Calu3 (cell line): ENCODE results near the gene COL7A1. TPM values are rescaled to one million over a fixed set of nuclear protein-coding genes. Genes with fewer than 3 reads are reported as not detected.
"Not testable (repeated sequence)": the region's sequence is repeated elsewhere in the genome, so short reads cannot be mapped to it uniquely, and the experiment has no call there.

Source experiments
- BruUV-seq: library from RNA; stranded (reverse); fragments of 400-500 nt; replicated peaks from 2 replicates; lab custom pipeline; 2021; lab: Mats Ljungman, UMichigan
- CTCF ChIA-PET: fragments of 300-600 bp; sonication (Branson Sonifier 250); formaldehyde crosslinking; loops from one replicate; lab custom pipeline; 2022; ENCODE audit warnings: antibody characterized with exemption; lab: Charles Lee
- DNase-seq: peaks from one replicate; pipeline ENCODE4 v3.0.0; 2022
- H3K27ac Mint-ChIP-seq: one replicate; pipeline ENCODE4 v1.8.0; 2022; ENCODE audit warnings: mixed read lengths; ENCODE audit not compliant: unreplicated experiment
- H3K27me3 Mint-ChIP-seq: one replicate; pipeline ENCODE4 v1.8.0; 2022; ENCODE audit warnings: mixed read lengths; ENCODE audit not compliant: unreplicated experiment
- H3K36me3 Mint-ChIP-seq: one replicate; pipeline ENCODE4 v1.8.0; 2022; ENCODE audit warnings: mild to moderate bottlenecking, moderate library complexity, mixed read lengths; ENCODE audit not compliant: insufficient read depth, unreplicated experiment
- H3K4me1 Mint-ChIP-seq: one replicate; pipeline ENCODE4 v1.8.0; 2022; ENCODE audit warnings: mild to moderate bottlenecking, low read depth, mixed read lengths; ENCODE audit not compliant: unreplicated experiment
- H3K4me3 Mint-ChIP-seq: one replicate; pipeline ENCODE4 v1.8.0; 2022; ENCODE audit warnings: mild to moderate bottlenecking, low read depth, moderate library complexity, mixed read lengths; ENCODE audit not compliant: unreplicated experiment
- H3K9me3 Mint-ChIP-seq: one replicate; pipeline ENCODE4 v1.8.0; 2022; ENCODE audit warnings: low read depth, mixed read lengths; ENCODE audit not compliant: unreplicated experiment
- CTCF ChIP-seq: fragments of 200-600 bp; IDR thresholded peaks from one replicate; pipeline ENCODE4 v1.8.0; 2022; ENCODE audit warnings: antibody characterized with exemption; ENCODE audit not compliant: unreplicated experiment
- intact Hi-C: fragments of 100-400 bp; cut with micrococcal nuclease; formaldehyde crosslinking; loops from one replicate; pipeline ENCODE4 v1.10.0; 2022; ENCODE audit not compliant: unreplicated experiment
- total RNA-seq: library from RNA; stranded (reverse); gene quantifications from 2 replicates; pipeline ENCODE4 v1.2.3, GENCODE V29; 2022

Gene COL7A1
- total RNA-seq, 1 experiment from 2014 or later, result 13.9 TPM

- H3K9me3 Mint-ChIP-seq, result no peaks in the 10 kb centered on the region
- no peaks in the 10 kb centered on the region for H3K27me3 Mint-ChIP-seq
- H3K4me1 Mint-ChIP-seq, result peaks cover 15% of the 10 kb centered on the region
- intact Hi-C loops, result no loop called here
- H3K36me3 Mint-ChIP-seq, result peaks cover 17% of the 10 kb centered on the region
- H3K4me3 Mint-ChIP-seq, result no peak overlapping the region
- CTCF ChIA-PET, result interaction anchor here (0.7 kb wide), 3 partner anchors 58 to 1409 kb away, joined by 3 to 4 read pairs (median 3); no protein-coding TSS in a partner anchor
- TSS peak; percentile 52 for BruUV-seq
- no peak for DNase-seq
- TF ChIP-seq CTCF, result no peak
- no peak overlapping the region for H3K27ac Mint-ChIP-seq
Observed at GRCh38 chr3:48553886-48554845, 41.0 kb downstream of the COL7A1 start.

GRCh38 chr3:48553361-48553760, 41.8 kb downstream of the COL7A1 start:
- Mint-ChIP-seq H3K36me3 (peaks cover 17% of the 10 kb centered on the region), H3K9me3 (no peaks in the 10 kb centered on the region), H3K4me3 (no peak overlapping the region), H3K27me3 (no peaks in the 10 kb centered on the region), H3K27ac (no peak overlapping the region), H3K4me1 (peaks cover 7% of the 10 kb centered on the region)
- no peak for DNase-seq
- CTCF ChIA-PET, result interaction anchor here (0.5 to 0.7 kb wide), 4 partner anchors 49 to 1408 kb away, joined by 3 to 7 read pairs (median 4); no protein-coding TSS in a partner anchor
- TF ChIP-seq CTCF, result no peak
- no TSS peak for BruUV-seq
- intact Hi-C loops, result no loop called here

GRCh38 chr3:48552111-48552951, 42.8 kb downstream of the COL7A1 start:
- no TSS peak for BruUV-seq
- Mint-ChIP-seq H3K27ac (no peak overlapping the region), H3K4me3 (no peak overlapping the region), H3K27me3 (no peaks in the 10 kb centered on the region), H3K4me1 (no peaks in the 10 kb centered on the region), H3K36me3 (peaks cover 10% of the 10 kb centered on the region), H3K9me3 (no peaks in the 10 kb centered on the region)
- intact Hi-C loops, result no loop called here
- CTCF ChIA-PET, result interaction anchor here (0.6 to 1.3 kb wide), 3 partner anchors 10 to 346 kb away, joined by 5 to 7 read pairs (median 6); partner anchors contain the start of gene SLC25A20
- no peak for TF ChIP-seq CTCF
- DNase-seq, result no peak

- H3K27me3 Mint-ChIP-seq, DNase-seq, H3K4me3 Mint-ChIP-seq, H3K27ac Mint-ChIP-seq, BruUV-seq, intact Hi-C loops, H3K36me3 Mint-ChIP-seq, H3K4me1 Mint-ChIP-seq, H3K9me3 Mint-ChIP-seq: not testable (repeated sequence)
- CTCF ChIA-PET, result interaction anchor here (0.6 to 1.3 kb wide), 2 partner anchors 9 to 347 kb away, joined by 5 to 6 read pairs; partner anchors contain the start of gene SLC25A20
Observed at GRCh38 chr3:48551651-48552050, 43.5 kb downstream of the COL7A1 start.
